ENCODE results near the gene HEATR5A.
A peak's percentile ranks its signal among the peaks of the same experiment; 100 is the strongest.

Gene HEATR5A

GRCh38 chr14:31291210-31291609 lies 129.1 kb downstream of the HEATR5A start:
- TF ChIP-seq CTCF (IDR thresholded peaks at IDR 0.05; ENCODE audit: low read depth, low read length, missing control alignments) = no peak
- in situ Hi-C loops (cut with HindIII; ENCODE audit: low sequenced_read_pairs) = no loop called here
- no peak overlapping the region for H3K4me3 ChIP-seq (ENCODE audit: low read depth, low read length)
- no peak for DNase-seq (ENCODE audit: low read depth)

GRCh38 chr14:31287294-31287972 lies 132.9 kb downstream of the HEATR5A start:
- no peak for DNase-seq (ENCODE audit: low read depth)
- TF ChIP-seq CTCF (IDR thresholded peaks at IDR 0.05; ENCODE audit: low read depth, low read length, missing control alignments) = no peak
- in situ Hi-C loops (cut with HindIII; ENCODE audit: low sequenced_read_pairs) = no loop called here
- no peak overlapping the region for H3K4me3 ChIP-seq (ENCODE audit: low read depth, low read length)

GRCh38 chr14:31286456-31287293 lies 133.7 kb downstream of the HEATR5A start:
- no peak overlapping the region for H3K4me3 ChIP-seq (ENCODE audit: low read depth, low read length)
- in situ Hi-C loops (cut with HindIII; ENCODE audit: low sequenced_read_pairs) = no loop called here
- DNase-seq (ENCODE audit: low read depth) = no peak
- TF ChIP-seq CTCF (IDR thresholded peaks at IDR 0.05; ENCODE audit: low read depth, low read length, missing control alignments) = peak; percentile 28

GRCh38 chr14:31283578-31284252 lies 136.6 kb downstream of the HEATR5A start:
- no peak for DNase-seq (ENCODE audit: low read depth)
- in situ Hi-C loops (cut with HindIII; ENCODE audit: low sequenced_read_pairs) = no loop called here
- no peak overlapping the region for H3K4me3 ChIP-seq (ENCODE audit: low read depth, low read length)
- no peak for TF ChIP-seq CTCF (IDR thresholded peaks at IDR 0.05; ENCODE audit: low read depth, low read length, missing control alignments)

GRCh38 chr14:31283153-31283552 lies 137.2 kb downstream of the HEATR5A start:
- DNase-seq (ENCODE audit: low read depth) = no peak
- in situ Hi-C loops (cut with HindIII; ENCODE audit: low sequenced_read_pairs) = no loop called here
- no peak for TF ChIP-seq CTCF (IDR thresholded peaks at IDR 0.05; ENCODE audit: low read depth, low read length, missing control alignments)
- no peak overlapping the region for H3K4me3 ChIP-seq (ENCODE audit: low read depth, low read length)

- DNase-seq (ENCODE audit: low read depth) = no peak
- no peak for TF ChIP-seq CTCF (IDR thresholded peaks at IDR 0.05; ENCODE audit: low read depth, low read length, missing control alignments)
- no peak overlapping the region for H3K4me3 ChIP-seq (ENCODE audit: low read depth, low read length)
- in situ Hi-C loops (cut with HindIII; ENCODE audit: low sequenced_read_pairs) = no loop called here
Observed at GRCh38 chr14:31280871-31281220, 139.5 kb downstream of the HEATR5A start.

All from astrocyte of the cerebellum (primary cell).